Activated CD4-positive, alpha-beta T cell treated with anti-CD3 and anti-CD28 coated beads, Interleukin-2, amount 10 ng/mL, durations not matched to agents 7 days and 5 days (primary cell): Measurements from ENCODE around the gene OPHN1. TPM values are rescaled to one million over a fixed set of nuclear protein-coding genes. Genes with fewer than 3 reads are reported as not detected.

Experiments
- CTCF ChIA-PET: fragments of 350-600 bp; sonication (Branson Sonifier 250); formaldehyde crosslinking; loops from one replicate; lab custom pipeline; 2021; ENCODE audit warnings: antibody characterized with exemption; lab: Charles Lee
- POLR2A ChIA-PET: fragments of 350-600 bp; sonication (Branson Sonifier 250); formaldehyde crosslinking; loops from one replicate; lab custom pipeline; 2021; ENCODE audit warnings: antibody characterized with exemption; lab: Charles Lee
- DNase-seq: peaks from one replicate; pipeline ENCODE4 v3.0.0-alpha.2; 2020
- H3K27ac Mint-ChIP-seq: one replicate; pipeline ENCODE4 v1.8.0; 2021; ENCODE audit warnings: mild to moderate bottlenecking, moderate library complexity, mixed read lengths
- H3K27me3 Mint-ChIP-seq: one replicate; pipeline ENCODE4 v1.8.0; 2021; ENCODE audit warnings: mixed read lengths
- H3K36me3 Mint-ChIP-seq: one replicate; pipeline ENCODE4 v1.8.0; 2021; ENCODE audit warnings: low read depth, mixed read lengths
- H3K4me1 Mint-ChIP-seq: one replicate; pipeline ENCODE4 v1.8.0; 2021; ENCODE audit warnings: mixed read lengths
- H3K4me3 Mint-ChIP-seq: one replicate; pipeline ENCODE4 v1.8.0; 2021; ENCODE audit warnings: mild to moderate bottlenecking, moderate library complexity, mixed read lengths
- H3K9me3 Mint-ChIP-seq: one replicate; pipeline ENCODE4 v1.8.0; 2021; ENCODE audit warnings: mixed read lengths
- total RNA-seq, 2 experiments: library from RNA; stranded (reverse); gene quantifications; one replicate each; pipeline ENCODE4 v1.2.3, GENCODE V29; 2021

The OPHN1 gene
- total RNA-seq, 2 experiments from 2014 or later = 0.07 to 0.10 TPM

- Mint-ChIP-seq H3K9me3 (no peaks in the 10 kb centered on the region), H3K27me3 (no peaks in the 10 kb centered on the region), H3K4me3 (no peak overlapping the region), H3K4me1 (no peaks in the 10 kb centered on the region), H3K27ac (no peak overlapping the region), H3K36me3 (no peaks in the 10 kb centered on the region)
- no peak for DNase-seq
- ChIA-PET CTCF (no interaction called here), POLR2A (no interaction called here)
Measured at GRCh38 chrX:68048774-68049173, 384.5 kb downstream of the OPHN1 start.

GRCh38 chrX:68045008-68045577 lies 388.2 kb downstream of the OPHN1 start:
- no peak for DNase-seq
- Mint-ChIP-seq H3K9me3 (no peaks in the 10 kb centered on the region), H3K36me3 (no peaks in the 10 kb centered on the region), H3K4me1 (no peaks in the 10 kb centered on the region), H3K4me3 (no peak overlapping the region), H3K27ac (no peak overlapping the region), H3K27me3 (no peaks in the 10 kb centered on the region)
- ChIA-PET CTCF (no interaction called here), POLR2A (no interaction called here)

DNA sequence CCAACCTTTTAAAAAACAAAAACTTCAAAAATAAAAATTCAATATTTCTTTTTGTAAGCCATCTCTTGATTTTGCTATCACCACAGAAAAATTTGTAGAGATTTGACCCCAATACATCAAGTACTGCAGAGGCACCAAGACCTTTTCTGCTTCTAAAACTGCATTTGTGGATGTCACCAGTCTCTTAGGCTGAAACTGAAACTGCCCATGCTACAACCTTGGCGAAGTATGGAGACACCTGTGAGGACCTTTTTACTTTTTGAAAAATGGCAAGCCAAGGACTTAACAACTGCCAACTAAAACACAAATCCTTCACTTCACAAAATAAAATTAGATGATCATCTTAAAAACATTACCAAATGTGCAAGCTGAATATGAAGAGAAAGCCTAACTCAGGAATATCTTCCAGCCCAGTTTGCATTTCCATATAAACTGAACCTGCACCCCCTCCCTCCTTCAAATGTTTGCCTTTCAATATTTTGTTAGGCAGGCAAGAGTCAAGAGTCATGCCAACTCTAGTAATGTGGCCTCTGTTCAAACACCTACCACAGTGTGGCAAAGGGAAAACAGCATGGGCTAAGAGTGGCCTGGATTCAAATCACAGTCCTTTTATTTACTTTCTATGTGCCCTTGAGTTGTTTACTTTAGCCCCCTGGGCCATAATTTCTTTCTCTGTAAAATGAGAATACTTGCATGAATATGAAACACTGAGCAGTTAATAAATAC lies 389.4 kb downstream of the OPHN1 start:
- Mint-ChIP-seq H3K27me3 (no peaks in the 10 kb centered on the region), H3K4me3 (no peak overlapping the region), H3K27ac (no peak overlapping the region), H3K4me1 (no peaks in the 10 kb centered on the region), H3K36me3 (no peaks in the 10 kb centered on the region), H3K9me3 (no peaks in the 10 kb centered on the region)
- POLR2A ChIA-PET = no interaction called here
- no peak for DNase-seq
- CTCF ChIA-PET = interaction anchor here (0.7 kb wide), 1 partner anchor 22 kb away, joined by 3 read pairs; no protein-coding TSS in a partner anchor

DNA sequence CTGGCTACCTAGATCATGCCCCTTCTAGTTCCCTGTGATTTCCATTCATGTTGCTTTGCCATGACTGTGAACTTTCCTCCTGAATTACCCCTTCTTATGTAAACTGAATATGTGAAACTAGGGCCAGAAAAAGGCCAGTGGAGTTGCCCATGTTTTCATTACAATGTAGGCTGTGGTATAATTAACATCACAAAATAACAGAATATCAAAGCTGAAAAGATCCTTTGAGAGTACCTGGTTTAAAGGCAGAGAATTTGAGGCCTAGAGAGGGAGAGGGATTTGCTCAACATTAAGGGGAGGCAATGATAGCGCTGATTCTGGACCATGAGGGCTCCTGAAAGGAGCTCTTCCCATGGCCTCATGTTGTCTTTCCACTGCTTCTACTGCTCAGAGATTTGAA lies 392.2 kb downstream of the OPHN1 start:
- Mint-ChIP-seq H3K4me1 (no peaks in the 10 kb centered on the region), H3K36me3 (no peaks in the 10 kb centered on the region), H3K27ac (no peak overlapping the region), H3K27me3 (no peaks in the 10 kb centered on the region), H3K4me3 (no peak overlapping the region), H3K9me3 (no peaks in the 10 kb centered on the region)
- ChIA-PET POLR2A (no interaction called here), CTCF (no interaction called here)
- no peak for DNase-seq

DNA sequence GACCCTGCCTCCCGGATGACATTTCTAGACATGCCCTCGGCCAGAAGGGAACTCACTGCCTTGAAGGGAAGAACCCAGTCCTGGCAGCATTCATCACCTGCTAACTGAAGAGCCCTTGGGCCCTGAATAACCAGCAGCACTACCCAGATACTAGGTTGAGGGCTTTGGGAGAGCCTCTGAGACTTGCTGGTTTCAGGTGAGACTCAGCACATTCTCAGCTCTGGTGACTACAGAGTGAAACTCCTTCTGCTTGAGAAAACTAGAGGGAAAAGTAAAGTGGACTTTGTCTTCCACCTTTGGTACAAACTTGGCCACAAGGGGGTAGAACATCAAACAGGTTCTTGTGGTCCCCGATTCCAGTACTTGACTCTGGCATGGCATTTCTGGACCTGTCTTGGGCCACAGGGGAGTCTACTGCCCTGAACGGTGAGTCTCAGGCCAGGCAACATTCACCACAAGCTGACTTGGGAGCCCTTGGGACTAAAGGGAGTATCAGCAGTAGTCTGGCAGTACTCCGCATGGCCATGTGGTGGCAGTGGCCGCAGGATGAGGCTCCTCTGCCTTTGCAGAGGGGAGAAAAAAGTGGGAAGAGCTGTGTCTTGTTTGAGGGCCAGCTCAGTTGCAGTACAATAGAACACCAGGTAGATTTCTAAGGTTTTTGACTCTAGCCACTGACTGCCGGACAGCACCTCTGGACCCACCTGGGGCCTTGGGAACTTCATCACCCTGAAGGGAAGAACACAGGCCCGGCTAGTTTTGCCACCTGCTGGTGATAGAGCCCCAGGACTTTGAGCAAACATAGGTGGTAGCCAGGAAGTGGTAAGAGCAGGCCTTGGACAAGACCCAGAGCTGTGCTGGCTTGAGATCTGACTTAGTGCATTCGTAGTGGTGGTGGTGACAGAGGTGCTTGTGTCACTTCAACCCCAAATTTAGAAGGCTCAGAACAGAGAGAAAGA lies 414.8 kb downstream of the OPHN1 start:
- CTCF ChIA-PET = no interaction called here
- H3K36me3 Mint-ChIP-seq = no peaks in the 10 kb centered on the region
- no peaks in the 10 kb centered on the region for H3K4me1 Mint-ChIP-seq
- no peaks in the 10 kb centered on the region for H3K27me3 Mint-ChIP-seq
- no peak overlapping the region for H3K27ac Mint-ChIP-seq
- H3K4me3 Mint-ChIP-seq = no peak overlapping the region
- POLR2A ChIA-PET = no interaction called here
- DNase-seq = no peak
- H3K9me3 Mint-ChIP-seq = no peaks in the 10 kb centered on the region

DNA sequence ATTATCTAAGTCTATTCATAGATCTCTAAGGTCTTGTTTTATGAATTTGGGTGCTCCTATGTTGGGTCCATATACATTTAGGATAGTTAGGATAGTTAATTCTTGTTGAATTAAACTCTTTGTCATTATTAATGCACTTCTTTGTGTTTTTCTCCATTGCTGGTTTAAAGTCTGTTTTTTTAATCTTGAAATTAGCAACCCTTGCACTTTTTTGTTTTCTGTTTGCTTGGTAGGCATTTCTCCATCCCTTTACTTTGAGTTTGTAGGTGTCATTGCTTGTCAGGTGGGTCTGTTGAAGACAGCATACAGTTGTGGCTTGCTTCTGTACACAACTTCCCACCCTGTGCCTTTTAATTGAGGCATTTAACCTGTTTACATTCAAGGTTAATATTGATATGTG lies 434.8 kb downstream of the OPHN1 start:
- Mint-ChIP-seq H3K9me3 (no peaks in the 10 kb centered on the region), H3K27me3 (no peaks in the 10 kb centered on the region), H3K4me3 (no peak overlapping the region), H3K27ac (no peak overlapping the region), H3K4me1 (no peaks in the 10 kb centered on the region), H3K36me3 (no peaks in the 10 kb centered on the region)
- ChIA-PET CTCF (no interaction called here), POLR2A (no interaction called here)
- DNase-seq = no peak

Other genes starting within 250 kb of the OPHN1 start
- 10 to 100 TPM; 11.1 to 15.7 TPM for gene YIPF6, start 65.6 kb upstream of the OPHN1 start, total RNA-seq
- gene STARD8, start 214.2 kb upstream of the OPHN1 start, total RNA-seq = under 1 TPM; 0.06 to 0.20 TPM